SIG-M5 treated with dmso at 0.1 percent for 504 hours (cell line): ENCODE measurements around the gene NR2F6.

Experiments used
- DNase-seq: peaks from one replicate; lab custom pipeline; 2025; ENCODE audit not compliant: unreplicated experiment; lab: John Stamatoyannopoulos, UW

The NR2F6 gene

DNA sequence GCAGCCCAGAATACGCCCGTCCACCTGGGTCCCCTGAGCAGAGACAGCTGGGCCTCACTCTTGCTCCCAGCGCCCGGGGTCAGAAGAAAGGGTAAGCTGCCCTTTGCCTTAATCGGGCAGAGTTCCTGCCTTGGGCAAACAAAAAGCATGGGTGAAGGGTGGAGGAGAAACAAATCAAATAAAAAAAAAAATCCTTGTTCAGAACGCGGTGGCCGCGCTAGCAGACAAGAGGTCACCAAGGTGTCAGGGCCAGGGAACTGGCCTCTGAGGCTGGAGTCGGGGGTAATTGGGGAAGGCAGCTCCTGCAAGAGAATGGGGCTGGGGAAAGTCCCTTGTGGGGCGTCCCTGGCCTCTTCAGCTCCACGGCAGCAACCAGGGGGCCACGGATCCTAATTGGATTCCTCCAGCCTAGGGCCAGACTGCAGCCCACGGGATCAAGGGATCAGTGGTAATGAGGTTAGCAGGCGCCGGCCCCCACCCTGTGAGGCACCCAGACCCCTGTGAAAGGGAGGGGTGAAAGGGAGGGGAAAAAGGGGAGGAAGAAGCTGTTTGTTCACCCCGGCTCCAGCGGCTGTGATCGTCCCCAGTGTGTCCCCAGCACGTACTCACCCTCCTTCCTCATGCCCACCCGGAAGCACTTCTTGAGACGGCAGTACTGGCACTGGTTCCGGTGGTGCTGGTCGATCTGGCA, 5.5 kb downstream of the NR2F6 start:
- no peak for DNase-seq

DNA sequence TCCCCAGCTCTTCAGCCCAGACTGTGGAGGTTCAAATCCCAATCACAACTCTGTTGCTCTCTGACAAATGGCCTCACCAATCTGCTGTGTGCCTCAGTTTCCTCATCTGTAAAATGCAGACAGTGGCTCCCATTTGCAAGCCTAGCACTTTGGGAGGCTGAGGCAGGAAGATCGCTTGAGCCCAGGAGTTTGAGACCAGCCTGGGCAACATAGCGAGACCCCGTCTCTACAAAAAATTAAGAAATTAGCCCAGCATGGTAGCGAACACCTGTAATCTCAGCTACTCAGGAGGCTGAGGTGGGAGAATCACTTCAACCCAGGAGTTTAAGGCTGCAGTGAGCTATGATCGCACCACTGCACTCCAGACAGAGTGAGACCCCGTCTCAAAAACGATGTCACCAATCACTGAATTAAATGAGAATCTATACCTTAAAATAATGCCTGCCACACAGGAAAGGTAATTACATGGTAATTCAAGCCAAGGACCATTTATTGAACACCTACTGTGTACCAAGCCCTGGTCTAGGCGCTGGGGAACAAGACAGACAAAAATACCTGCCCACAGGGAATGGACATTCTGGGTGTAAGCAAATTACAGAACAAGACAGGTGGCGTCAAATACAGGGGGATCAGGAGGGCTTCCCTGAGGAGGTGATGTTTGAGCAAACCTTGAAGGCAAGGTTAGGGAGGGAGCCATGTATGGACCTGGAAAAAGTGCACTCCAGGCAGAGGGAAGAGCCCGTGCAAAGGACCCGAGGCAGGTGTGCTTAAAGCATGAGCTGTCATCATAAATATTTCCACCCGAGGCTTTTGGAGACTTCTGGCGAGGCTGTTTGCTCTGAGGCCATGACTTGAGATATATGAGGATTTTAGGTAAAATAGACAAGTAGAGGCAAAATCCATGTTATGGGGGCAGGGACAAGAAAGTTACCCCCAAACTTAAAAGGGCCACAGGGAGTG, 7.7 kb downstream of the NR2F6 start:
- no peak for DNase-seq

DNA sequence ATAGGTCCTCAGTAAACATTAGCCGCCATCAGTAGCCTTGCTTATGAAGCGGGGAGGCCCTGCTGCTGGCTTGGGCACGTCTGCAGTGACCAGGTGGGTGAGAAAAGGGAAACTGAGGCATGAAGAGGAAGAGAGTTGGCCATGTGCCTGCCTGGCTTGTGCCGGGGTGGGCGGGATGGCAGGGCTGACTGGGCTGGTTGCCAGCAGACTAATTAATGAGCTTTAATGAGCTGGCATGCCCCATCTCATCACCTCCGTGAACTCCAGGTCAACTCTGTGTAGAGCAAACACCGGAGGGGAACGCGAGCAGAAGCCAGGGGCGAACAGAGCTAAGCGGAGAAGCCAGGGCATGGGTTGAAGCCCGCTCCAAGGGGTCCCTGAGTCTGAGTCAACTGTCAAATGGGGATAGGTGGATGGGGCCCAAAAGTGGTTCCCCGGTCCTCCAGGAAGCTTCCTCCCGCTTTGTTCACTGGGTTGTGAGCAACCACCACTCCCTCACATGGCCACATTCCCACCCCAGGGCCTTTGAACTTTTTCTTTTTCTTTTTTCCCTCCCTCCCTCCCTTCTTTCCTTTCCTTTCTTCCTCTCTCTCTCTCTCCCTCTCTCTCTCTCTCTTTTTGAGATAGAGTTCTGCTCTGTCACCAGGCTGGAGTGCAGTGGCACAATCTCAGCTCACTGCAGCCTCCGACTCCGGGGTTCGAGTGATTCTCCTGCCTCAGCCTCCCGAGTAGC, 8.7 kb downstream of the NR2F6 start:
- no peak for DNase-seq

DNA sequence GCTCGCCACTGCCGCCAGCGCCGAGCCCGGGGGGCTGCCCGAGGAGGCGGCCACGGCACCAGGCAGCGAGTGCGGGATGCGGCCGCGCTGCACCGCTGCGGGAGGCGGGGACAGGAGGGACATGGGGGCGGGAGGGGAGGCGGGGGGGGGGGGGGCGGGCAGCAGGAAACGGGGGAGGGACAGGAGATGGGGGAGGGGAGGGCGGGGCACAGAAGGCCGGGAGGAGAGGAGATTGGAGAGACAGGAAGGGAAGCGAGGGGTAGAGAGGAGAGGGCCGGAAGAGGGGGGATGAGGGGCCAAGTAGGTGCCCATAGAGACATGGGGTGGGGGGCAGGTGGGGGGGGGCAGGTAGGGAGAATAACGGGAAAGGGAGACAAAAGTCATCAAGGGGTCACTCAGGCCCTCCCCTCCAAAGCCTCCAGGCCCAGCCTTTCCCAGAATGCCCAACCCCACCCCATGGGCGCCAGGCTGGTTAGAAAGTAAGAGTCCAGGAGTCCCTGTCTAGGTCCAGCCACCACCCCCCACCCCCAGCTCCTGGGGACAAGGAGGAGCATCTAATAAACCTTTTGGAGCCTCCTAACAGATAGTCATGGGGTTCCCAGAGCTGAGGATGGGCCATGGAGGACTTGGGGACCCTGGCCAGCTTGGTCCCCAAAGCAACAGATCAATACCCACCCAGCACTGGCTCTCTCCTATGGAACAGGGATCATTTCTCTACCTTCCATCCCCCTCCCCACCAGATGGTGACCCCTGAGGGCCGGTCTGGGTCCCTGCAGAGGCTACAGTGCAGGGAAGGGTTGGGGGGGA, 9.5 kb downstream of the NR2F6 start:
- DNase-seq: peak; percentile 24

DNA sequence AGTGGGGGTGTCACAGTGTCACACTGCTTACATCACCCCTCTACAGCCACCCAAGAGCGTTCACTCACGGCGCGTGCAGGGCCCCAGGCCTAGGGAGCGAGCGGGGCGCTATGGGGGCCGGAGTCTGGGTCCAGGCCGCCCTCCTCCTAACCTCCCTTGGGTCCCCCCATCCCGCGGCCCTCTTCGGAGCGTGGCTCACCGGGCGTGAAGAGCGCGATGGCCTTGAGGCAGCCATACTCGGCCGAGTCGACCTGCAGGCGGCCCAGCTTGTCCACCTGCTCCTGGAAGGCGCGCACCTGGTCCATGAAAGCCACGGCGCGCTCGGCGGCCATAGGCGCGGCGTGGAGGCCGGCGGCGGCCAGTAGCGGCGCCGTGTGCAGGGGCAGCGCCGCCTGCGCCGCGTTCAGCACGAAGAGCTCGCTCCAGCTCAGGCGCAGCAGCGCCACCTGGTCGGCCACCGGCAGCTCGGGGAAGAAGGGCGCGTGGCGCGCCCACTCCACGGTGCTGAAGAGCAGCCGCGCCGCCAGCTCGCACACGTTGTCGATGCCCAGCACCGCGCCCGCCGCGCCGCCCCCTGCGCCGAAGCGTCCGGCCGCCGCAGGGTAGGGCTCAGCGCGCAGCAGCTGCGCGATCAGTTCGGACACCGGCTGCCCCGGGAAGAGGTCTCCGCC, 10.3 kb downstream of the NR2F6 start:
- peak; percentile 36 for DNase-seq

DNA sequence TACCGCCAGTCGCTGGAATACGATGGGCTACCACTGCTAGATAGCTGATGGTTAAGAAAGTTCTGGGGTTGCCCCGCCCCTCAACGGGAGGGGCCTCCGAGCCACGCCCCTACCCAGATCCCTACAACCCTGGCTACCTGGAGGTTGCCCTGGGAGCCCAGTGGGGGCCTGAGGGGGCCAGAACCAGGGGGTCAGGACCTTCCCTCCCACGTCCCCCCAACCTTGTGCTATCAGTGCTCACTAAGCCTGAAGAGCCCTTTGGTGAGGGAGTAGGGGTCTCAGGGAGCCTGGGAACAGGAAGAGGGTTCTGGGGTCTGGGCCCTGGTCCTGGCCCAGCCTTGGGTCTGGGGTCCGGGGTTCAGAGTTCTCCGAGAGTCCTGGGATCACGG, 10.8 kb downstream of the NR2F6 start:
- DNase-seq: peak; percentile 47

DNA sequence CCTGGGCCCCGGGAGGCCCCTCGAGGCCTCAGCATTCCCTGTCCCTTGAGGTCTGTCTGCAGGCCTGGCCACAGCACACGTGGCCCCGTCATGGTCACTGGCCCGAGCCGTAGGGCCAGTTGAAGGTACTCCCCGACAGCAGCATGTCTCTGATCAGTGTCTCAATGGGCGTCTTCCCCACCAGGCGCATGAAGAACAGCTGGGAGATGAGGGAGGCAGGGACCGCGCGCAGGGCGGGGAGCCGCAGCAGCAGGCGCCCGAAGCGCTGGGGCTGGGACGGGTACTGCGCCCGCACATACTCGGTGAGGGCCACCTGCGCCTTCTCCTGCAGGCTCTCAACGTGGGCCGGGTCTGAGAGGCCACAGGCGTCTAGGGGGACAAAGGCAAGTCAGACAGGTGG, 13.5 kb downstream of the NR2F6 start:
- DNase-seq: no peak

DNA sequence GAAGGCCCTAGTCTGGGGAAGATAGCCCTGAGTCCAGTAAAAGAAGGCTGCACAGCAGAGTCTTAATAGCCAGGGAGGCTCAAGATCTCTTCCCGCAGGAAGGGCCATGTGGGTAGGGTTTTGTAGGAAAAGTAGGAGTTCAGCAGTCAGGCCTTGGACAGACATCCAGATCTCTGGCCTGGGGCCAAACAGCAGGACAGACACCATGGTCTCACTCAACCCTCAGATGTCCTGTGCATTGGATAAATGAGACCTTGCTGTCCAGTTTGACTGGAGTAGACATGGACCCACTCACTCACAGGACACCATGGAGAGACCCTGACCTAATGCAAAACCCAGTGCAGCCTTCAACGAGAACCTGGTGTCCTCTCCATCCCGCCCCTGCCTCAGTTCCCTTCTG, 15.8 kb downstream of the NR2F6 start:
- no peak for DNase-seq

DNA sequence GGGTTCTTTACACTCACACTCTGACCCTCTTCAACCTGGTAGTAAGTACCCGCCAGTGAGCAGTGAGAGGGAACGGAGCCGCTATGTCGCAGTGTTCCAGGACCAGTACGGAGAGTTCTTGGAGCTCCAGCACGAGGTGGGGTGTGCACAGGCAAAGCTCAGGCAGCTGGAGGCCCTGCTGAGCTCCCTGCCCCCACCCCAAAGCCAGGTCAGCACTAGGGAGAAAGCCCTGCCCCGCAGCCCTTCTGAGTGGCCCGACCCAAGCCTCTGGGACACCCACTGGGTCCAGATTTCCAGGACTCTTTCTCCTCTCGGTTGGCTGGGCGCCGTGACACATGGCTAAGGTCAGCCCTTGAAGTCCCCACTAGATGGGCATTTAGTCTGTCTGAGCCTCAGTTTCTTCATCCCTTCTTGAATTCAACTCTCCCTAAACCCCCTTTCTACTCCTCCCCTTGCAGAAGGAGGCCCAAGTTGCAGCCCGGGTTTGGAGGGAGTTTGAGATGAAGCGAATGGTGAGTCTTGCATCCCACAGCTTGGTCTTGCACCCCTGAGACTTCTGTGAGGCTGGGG, 17.8 kb downstream of the NR2F6 start:
- no peak for DNase-seq

DNA sequence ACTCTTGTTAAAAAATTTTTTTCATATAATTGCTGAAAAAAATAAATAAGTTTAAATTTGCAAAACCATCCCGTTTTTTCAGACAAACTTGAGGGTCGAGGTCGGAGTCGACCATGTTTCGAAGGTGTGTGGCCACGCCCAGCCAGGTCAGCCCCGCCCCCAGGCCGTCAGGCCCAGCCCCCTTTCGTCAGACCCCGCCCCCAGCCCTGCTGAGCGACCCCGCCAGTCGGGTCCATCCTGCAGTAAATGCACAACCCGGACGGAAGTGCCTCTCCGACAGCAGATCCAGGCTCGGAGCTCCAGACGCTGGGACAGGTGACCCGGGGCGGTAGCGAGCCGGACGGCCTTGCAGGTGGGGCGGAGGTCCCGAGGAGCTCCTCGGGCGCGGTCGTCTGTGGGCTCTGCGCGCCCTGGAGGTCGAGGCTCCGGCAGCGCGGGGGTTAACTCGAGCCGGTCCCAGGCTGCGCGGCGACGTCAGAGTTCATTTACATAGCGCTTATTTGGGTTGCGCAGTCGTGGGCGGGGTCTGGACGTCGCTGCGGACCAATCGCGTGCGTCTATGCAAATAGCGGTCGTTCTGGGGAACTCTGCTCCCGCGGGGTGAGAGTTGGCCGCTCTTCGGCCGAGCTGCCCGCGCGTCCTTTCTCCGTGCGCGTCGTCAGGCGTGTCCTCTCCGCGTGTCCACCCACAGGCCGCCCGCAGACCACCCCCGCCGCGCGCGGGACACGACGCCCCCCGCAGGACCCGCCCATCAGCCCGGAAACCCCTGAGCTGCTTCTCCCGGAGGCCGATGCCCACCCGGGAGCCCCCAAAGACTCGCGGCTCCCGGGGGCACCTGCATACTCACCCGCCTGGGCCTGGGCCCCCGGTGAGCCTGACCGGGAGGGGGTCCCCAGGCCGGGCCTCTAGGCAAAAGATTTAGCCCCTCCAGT, 19.5 kb downstream of the NR2F6 start, which contains the start of gene OCEL1:
Gene OCEL1 (plus strand): TSS at position 225 of the 932 bp plus-strand sequence. CDS start 22 bp downstream, at position 247.
- peak; percentile 94 for DNase-seq

DNA sequence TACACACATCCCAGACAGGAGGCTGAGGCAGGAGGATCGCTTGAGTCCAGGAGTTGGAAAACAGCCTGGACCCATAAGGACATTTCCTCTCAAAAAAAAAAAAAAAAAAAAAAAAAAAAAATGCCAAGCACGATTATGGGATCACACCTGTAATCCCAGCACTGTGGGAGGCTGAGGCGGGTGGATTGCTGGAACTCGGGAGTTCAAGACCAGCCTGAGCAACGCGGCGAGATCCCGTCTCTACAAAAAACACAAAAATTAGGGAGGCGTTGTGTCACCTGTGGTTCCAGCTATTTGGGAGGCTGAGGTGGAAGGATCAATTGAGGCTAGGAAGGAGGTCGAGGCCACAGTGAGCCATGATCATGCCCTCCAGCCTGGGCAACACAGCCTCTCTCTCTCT, 20.7 kb downstream of the NR2F6 start:
- no peak for DNase-seq

DNA sequence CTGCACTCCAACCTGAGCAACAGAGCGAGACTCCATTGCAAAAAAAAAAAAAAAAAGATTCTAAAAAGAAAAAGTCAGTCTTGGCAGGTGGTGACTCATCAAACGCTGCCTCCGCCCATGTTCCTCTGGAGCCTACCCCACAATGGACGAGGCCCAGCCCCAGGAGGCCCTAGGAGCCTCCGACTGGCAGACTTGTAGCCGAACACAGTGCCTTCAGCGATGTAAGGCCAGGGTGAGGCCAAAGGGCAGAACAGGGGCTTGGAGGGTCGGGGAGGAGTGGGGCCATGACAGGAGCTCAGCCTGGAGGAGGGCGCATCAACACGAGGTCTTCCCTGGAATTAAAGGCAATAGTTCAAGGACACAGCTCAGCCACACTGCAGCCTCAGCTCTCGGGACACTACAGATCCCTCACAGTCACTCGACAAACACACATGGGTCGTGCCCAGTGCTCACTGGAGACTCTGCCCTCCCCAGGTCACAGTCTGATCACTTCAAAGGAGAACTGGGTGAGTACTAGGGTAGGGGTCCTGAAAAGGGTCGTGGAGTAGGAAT, 25.4 kb downstream of the NR2F6 start:
- peak; percentile 59 for DNase-seq

DNA sequence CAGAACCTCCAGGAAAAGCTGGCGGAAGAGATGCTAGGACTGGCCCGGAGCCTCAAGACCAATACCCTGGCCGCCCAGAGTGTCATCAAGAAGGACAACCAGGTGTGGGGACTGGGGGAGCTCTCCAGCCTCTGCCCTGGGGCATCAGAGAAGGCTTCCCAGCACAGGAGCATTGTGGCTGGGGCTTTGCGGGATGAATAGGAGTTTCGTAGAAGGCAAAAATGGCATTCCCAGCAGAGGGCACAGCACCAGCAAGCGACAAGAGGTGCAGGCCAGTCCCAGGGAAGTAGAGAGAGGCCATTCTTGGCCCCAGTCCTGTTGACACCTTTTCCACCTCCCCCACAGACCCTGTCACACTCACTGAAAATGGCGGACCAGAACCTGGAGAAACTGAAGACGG, 26.4 kb downstream of the NR2F6 start:
- no peak for DNase-seq

DNA sequence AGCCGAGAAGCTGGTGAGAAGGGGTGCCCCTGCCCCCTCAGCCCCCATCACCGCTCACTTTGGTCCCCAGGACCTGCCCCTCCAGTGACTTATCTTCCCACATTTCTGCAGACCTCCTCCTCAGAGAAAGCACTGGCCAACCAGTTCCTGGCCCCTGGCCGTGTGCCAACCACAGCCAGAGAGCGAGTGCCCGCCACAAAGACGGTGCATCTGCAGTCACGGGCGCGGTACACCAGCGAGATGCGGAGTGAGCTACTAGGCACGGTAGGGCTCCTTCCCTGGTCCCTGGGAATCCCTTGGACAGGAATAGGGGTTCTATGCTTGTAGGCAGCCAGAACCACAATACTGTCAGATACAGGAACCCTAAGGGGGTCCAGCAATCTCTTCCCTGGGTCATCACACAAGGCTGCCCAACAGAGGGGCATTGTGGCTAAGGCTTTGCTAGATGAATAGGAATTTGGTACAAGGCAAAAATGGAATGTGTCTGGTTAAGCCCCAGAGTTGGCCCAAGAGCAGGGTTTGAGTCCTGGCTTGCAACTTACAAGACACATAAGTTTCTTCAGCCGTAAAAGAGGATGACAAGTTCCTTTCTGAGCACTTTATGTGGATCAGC, 29.6 kb downstream of the NR2F6 start:
- no peak for DNase-seq

DNA sequence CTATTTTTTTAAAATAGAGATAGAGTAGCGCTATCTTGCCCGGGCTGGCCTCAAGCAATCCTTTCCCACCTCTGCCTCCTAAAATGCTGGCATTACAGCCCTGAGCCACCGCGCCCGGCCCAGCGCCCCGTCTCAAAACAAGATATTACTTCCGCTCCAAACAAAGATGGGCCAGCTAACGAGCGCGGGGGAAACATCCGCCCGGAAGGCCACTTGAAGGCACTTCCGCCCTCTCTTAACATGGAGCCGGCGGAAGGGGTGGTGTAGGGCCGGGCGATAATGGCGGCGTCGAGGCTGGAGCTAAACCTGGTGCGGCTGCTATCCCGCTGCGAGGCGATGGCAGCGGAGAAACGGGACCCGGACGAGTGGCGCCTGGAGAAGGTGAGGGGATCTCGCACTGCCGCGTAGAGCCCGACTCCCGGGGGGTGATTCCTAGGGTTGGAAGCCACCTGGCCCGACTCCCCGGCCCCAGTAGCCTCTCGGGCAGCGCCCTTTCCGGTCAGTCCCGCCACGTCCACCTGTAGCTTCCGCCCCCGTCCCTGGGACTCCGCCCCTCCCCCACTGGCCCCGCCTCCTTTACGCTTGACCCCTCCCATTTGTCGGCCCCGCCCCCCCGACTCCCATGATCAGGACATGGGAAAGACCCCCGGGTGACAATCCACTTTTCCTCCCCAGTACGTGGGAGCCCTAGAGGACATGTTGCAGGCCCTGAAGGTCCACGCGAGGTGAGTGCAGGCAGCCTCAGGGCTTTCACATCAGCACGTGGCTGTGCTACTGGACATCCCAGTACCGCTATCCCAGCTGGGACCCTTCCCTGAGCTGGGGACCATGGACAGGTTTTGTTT, 30.4 kb downstream of the NR2F6 start, which contains the start of gene USE1:
Gene USE1 (plus strand): TSS at position 231 of the 845 bp plus-strand sequence. CDS start 49 bp downstream, at position 280.
- DNase-seq: peak; percentile 90

DNA sequence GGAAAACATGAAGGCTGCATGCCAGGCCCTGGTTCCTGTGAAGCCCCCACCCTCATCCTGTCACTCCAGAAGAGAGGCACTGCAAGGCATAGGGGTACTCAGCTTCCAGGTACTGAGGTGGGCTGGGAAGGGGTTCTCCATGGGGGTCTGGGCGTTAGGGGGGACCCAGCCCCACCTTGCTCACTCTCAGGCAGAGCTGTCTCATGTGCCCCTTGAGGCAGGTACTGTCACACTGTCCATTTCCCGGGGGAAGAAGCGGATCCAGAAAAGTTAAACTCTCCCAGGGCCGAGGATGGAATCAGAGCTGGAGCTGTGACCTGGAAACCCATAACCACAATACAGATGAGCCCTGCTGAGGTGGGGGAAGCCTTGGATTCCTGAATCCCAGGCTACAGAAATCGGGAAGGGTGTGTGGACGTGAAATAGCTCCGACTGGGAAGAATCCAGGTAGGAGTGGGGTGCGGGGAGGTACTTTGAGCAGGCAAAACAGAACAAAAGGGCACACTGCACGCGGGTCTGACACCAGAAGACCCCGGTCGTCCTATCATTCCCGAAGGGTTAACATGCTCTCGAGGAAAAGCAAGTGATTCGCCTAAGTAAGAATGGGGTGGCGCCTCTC, 31.1 kb downstream of the NR2F6 start:
- DNase-seq: no peak
